Thymus (tissue), 11 donors: Measurements from ENCODE around the gene MYZAP. TPM values are rescaled to one million over a fixed set of nuclear protein-coding genes. Genes with fewer than 3 reads are reported as not detected.
A peak's percentile ranks its signal among the peaks of the same experiment; 100 is the strongest.

Experiments used
- DNase-seq, 9 donors: peaks; one replicate each; pipeline ENCODE4 v3.0.0-alpha.2; 2013; ENCODE audit warnings: low spot score in 9 of 9, low read depth in 6 of 9, missing footprints in 1 of 9
- H3K27ac ChIP-seq, 2 donors: one replicate each; pipeline ENCODE4 v1.5.1; 2013; ENCODE audit warnings: control low read depth in 1 of 2, low read depth in 1 of 2, low read length in 1 of 2, mild to moderate bottlenecking in 1 of 2, moderate library complexity in 1 of 2
- H3K27me3 ChIP-seq, 2 donors: one replicate each; pipeline ENCODE4 v1.5.1; 2013; ENCODE audit warnings: low read length in 1 of 2; ENCODE audit not compliant: control insufficient read depth in 2 of 2, insufficient read depth in 1 of 2
- H3K36me3 ChIP-seq, 2 donors: one replicate each; pipeline ENCODE4 v1.5.1; 2013; ENCODE audit warnings: low read length in 1 of 2, mild to moderate bottlenecking in 1 of 2, moderate library complexity in 1 of 2; ENCODE audit not compliant: control insufficient read depth in 2 of 2, insufficient read depth in 2 of 2
- H3K4me1 ChIP-seq, 2 donors: one replicate each; pipeline ENCODE4 v1.5.1; 2013; ENCODE audit warnings: low read length in 2 of 2; ENCODE audit not compliant: control insufficient read depth in 2 of 2, insufficient read depth in 2 of 2
- H3K4me3 ChIP-seq, 2 donors: one replicate each; pipeline ENCODE4 v1.5.1; 2013; ENCODE audit warnings: low read length in 2 of 2, control low read depth in 1 of 2, mild to moderate bottlenecking in 1 of 2
- H3K9me3 ChIP-seq, 2 donors: one replicate each; pipeline ENCODE4 v1.5.1; 2013; ENCODE audit warnings: low read length in 1 of 2, mild to moderate bottlenecking in 1 of 2; ENCODE audit not compliant: control insufficient read depth in 2 of 2, insufficient read depth in 1 of 2
- WGBS: extraction: QIAGEN DNeasy Blood & Tissue Kit; methylation state at CpG from one replicate; pipeline ENCODE4 v1.1.7; 2013; 5-methylcytosine and 5-hydroxymethylcytosine counted together
- polyA plus RNA-seq: library from polyadenylated mRNA; stranded (reverse); fragments of 200-250 nt; gene quantifications from one replicate; pipeline ENCODE4 v1.2.3, GENCODE V29; 2013
- total RNA-seq: library from RNA; stranded (reverse); fragments of 120-200 nt; gene quantifications from one replicate; pipeline ENCODE4 v1.2.4, GENCODE V29; 2013
- donor health status: healthy.

The MYZAP gene
- total and polyA plus RNA-seq, 2 donors = 2.5 to 3.4 TPM

GRCh38 chr15:57654153-57654852 is 62.6 kb downstream of the MYZAP start:
- H3K27ac ChIP-seq = no peak overlapping the region
- DNase-seq = peak in 1 of 9 donors; percentile 20

DNA sequence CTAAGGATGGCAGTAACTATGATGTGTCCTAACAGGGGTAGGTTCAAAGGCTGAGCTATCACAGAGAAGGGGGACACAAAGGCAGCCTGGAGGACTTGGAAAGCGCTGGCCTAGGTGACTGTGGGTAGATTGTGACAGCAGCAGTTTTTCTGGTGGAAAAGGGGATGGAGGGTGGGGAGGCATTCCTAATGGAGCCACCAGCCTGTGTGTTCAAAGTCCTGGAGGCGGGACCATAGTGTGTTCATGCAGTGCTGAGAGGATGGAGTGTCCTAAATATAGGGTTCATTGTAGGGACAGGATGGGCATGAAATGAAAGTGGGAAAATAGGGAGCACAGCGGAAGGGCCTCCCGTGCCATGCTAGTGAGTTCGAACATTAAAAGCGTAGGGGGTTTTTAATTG is 63.3 kb downstream of the MYZAP start:
- Histone ChIP-seq H3K27me3 (peaks cover 2 to 4% of the 10 kb centered on the region in 2 donors), H3K27ac (no peak overlapping the region)
- 87% methylated on average over 6 of the region's 6 CpGs for WGBS

More at GRCh38 chr15:57654153-57654852, 62.6 kb downstream of the MYZAP start:
- whole genome bisulfite sequencing = 92% methylated on average over 6 of the region's 6 CpGs
- H3K27me3 ChIP-seq = peaks cover 2 to 4% of the 10 kb centered on the region in 2 donors
- H3K9me3 ChIP-seq = no peaks in the 10 kb centered on the region
- no peaks in the 10 kb centered on the region for H3K36me3 ChIP-seq
- H3K4me3 ChIP-seq = no peak overlapping the region
- no peaks in the 10 kb centered on the region for H3K4me1 ChIP-seq

GRCh38 chr15:57655809-57656208 is 64.1 kb downstream of the MYZAP start:
- Histone ChIP-seq H3K36me3 (no peaks in the 10 kb centered on the region), H3K4me3 (no peak overlapping the region), H3K27me3 (peaks cover 4% of the 10 kb centered on the region in 2 donors), H3K9me3 (no peaks in the 10 kb centered on the region), H3K27ac (no peak overlapping the region), H3K4me1 (no peaks in the 10 kb centered on the region)
- no peak for DNase-seq
- WGBS = 95% methylated on average over 1 of the region's 1 CpG

More for the DNA sequence above, 63.3 kb downstream of the MYZAP start:
- Histone ChIP-seq H3K4me1 (no peaks in the 10 kb centered on the region), H3K4me3 (no peak overlapping the region), H3K36me3 (no peaks in the 10 kb centered on the region), H3K9me3 (no peaks in the 10 kb centered on the region)
- DNase-seq = no peak

- Histone ChIP-seq H3K27ac (no peak overlapping the region), H3K27me3 (peaks cover 4% of the 10 kb centered on the region in 2 donors), H3K36me3 (no peaks in the 10 kb centered on the region), H3K4me1 (no peaks in the 10 kb centered on the region), H3K9me3 (no peaks in the 10 kb centered on the region), H3K4me3 (no peak overlapping the region)
- no peak for DNase-seq
- WGBS = 98% methylated on average over 3 of the region's 3 CpGs
Measured at GRCh38 chr15:57656434-57656833, 64.7 kb downstream of the MYZAP start.

DNA sequence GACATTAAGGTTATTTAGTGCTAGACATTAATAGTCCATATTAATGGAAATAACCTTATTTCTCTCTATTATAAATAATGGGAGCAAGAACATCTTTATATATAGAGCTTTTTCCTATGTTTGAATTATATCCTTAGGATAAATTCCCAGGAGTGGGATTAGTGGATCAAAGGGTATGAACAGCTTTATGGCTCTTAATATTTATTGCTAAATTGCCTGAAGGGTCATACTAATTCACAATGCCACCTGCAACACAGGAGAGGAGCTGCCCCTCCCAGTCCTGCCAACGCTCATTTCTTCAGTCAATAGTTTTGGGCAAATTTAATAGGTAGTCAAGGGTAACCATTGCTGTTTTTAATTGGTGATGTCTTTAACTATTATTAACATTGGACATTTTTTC is 65.9 kb downstream of the MYZAP start:
- no peaks in the 10 kb centered on the region for H3K36me3 ChIP-seq
- no peak overlapping the region for H3K4me3 ChIP-seq
- no peaks in the 10 kb centered on the region for H3K4me1 ChIP-seq
- peaks cover 2 to 4% of the 10 kb centered on the region in 2 donors for H3K27me3 ChIP-seq
- 96% methylated on average over 1 of the region's 1 CpG for whole genome bisulfite sequencing
- no peak overlapping the region for H3K27ac ChIP-seq
- no peak for DNase-seq
- H3K9me3 ChIP-seq = no peaks in the 10 kb centered on the region

DNA sequence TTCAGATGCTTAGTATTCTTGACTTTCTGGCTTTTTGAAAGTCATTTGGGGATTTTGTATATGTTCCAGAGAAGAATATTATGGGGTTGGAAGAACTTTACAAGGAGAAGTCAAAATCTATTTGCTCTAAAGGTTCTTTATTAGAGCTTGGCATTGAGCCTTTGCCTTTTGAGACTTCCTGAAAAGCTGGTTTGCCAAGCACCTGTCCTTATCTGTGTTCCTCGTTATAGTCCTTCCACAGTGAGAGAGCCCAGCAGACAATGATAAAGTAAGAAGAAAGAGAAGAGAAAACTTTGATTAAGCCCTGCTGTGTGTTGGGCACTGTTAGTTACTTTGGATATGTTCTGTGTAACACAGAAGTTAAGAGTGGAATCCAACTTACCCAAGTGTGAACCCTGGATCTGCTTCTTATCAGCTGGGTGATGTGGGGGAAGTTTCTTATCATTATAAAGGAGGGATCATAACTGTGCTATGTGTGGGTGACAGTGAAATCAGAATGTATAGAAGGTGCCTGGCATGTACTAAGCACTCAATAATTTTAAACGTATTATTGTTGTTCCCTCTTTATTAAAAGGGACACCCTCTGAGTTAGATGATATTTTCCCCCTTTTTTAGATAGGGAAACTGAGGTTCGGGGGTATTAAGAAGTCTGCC is 70.5 kb downstream of the MYZAP start:
- Histone ChIP-seq H3K27me3 (peaks cover 2 to 20% of the 10 kb centered on the region in 2 donors), H3K27ac (no peak overlapping the region), H3K4me1 (no peaks in the 10 kb centered on the region), H3K36me3 (no peaks in the 10 kb centered on the region), H3K4me3 (no peak overlapping the region), H3K9me3 (no peaks in the 10 kb centered on the region)
- 81% methylated on average over 3 of the region's 3 CpGs for WGBS
- DNase-seq = no peak

DNA sequence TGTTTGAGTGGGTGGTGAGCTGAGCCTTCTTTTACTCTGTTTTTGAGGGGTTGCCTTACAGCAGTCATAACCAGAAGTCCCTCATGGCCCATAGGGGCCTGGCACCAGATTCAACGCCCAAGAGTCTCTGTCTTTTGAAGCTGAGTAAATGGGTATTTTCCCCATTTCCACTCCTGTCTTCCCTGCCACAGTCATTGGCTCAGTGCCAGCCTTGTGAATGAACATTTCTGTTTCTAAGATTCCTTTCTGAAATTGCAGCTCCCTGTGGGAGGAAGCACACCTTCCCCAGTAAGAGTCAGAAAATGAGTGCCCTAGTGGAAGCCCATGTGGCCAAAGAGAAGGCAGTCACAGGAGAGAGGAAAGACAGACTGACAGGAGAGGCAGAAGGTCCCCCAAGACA is 71.1 kb downstream of the MYZAP start:
- DNase-seq = no peak
- Histone ChIP-seq H3K4me3 (no peak overlapping the region), H3K36me3 (no peaks in the 10 kb centered on the region), H3K4me1 (no peaks in the 10 kb centered on the region), H3K9me3 (no peaks in the 10 kb centered on the region), H3K27me3 (peaks cover 2 to 20% of the 10 kb centered on the region in 2 donors), H3K27ac (no peak overlapping the region)
- 98% methylated on average over 1 of the region's 1 CpG for WGBS

GRCh38 chr15:57663262-57663661 is 71.6 kb downstream of the MYZAP start:
- 97% methylated on average over 2 of the region's 2 CpGs for WGBS
- no peak for DNase-seq
- no peaks in the 10 kb centered on the region for H3K36me3 ChIP-seq

DNA sequence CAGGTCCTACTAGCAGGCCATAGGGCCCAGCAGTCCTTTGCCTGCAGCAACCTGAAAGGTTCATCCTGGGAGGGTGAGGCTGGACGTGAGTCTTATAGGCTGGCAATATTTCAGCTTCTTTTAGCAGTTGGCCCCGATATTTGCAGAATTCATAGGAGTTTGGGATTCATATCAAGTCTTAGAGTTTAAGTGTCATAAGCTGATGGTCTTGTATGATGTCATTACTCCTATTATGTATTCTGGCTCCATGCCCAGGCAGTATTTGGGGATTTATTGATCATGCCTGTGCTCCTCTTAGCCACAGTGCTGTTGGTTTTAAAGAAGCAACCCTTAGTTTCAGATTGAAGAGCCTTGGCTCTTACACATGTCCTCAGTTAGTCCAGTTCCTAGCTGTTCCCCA is 73.5 kb downstream of the MYZAP start:
- Histone ChIP-seq H3K36me3 (no peaks in the 10 kb centered on the region), H3K27ac (no peak overlapping the region)
- WGBS = 93% methylated on average over 2 of the region's 2 CpGs

More at GRCh38 chr15:57663262-57663661, 71.6 kb downstream of the MYZAP start:
- no peaks in the 10 kb centered on the region for H3K4me1 ChIP-seq
- H3K9me3 ChIP-seq = no peaks in the 10 kb centered on the region
- H3K4me3 ChIP-seq = no peak overlapping the region
- peaks cover 2 to 20% of the 10 kb centered on the region in 2 donors for H3K27me3 ChIP-seq
- H3K27ac ChIP-seq = no peak overlapping the region

More for the DNA sequence above, 73.5 kb downstream of the MYZAP start:
- Histone ChIP-seq H3K27me3 (peaks cover 2 to 21% of the 10 kb centered on the region in 2 donors), H3K4me1 (no peaks in the 10 kb centered on the region), H3K9me3 (no peaks in the 10 kb centered on the region), H3K4me3 (no peak overlapping the region)
- no peak for DNase-seq
